Measurements from ENCODE around the gene RIN1. TPM values are rescaled to one million over a fixed set of nuclear protein-coding genes. Genes with fewer than 3 reads are reported as not detected.
"Not testable (repeated sequence)": the region's sequence is repeated elsewhere in the genome, so short reads cannot be mapped to it uniquely, and the experiment has no call there.

Gene RIN1
- total RNA-seq, 1 donor from 2014 or later, result 2.3 TPM

DNA sequence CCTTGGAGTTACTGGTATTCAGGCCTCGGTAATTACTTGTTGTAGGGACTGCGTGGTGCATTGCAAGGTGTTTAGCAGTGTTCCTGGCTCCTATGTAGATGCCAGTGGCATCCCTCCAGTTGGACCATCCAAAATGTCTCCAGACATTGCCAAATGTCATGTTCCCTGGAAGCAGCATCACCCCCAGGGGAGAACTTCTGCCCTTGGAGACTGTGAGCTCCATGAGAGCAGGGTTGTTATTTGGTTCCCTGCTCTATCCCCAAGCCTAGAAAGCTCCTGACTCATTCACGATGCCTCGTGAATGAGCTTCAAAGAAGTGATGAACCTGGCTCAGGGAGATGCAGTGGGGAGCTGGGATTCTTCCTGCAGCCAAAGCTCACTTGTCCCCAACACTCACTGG, 14.6 kb downstream of the RIN1 start:
- no peak for DNase-seq (ENCODE audit: low spot score, unreplicated experiment)
- TF ChIP-seq, protein P1, sequence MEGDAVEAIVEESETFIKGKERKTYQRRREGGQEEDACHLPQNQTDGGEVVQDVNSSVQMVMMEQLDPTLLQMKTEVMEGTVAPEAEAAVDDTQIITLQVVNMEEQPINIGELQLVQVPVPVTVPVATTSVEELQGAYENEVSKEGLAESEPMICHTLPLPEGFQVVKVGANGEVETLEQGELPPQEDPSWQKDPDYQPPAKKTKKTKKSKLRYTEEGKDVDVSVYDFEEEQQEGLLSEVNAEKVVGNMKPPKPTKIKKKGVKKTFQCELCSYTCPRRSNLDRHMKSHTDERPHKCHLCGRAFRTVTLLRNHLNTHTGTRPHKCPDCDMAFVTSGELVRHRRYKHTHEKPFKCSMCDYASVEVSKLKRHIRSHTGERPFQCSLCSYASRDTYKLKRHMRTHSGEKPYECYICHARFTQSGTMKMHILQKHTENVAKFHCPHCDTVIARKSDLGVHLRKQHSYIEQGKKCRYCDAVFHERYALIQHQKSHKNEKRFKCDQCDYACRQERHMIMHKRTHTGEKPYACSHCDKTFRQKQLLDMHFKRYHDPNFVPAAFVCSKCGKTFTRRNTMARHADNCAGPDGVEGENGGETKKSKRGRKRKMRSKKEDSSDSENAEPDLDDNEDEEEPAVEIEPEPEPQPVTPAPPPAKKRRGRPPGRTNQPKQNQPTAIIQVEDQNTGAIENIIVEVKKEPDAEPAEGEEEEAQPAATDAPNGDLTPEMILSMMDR (IDR thresholded peaks at IDR 0.05; ENCODE audit: unreplicated experiment), result no peak
- Mint-ChIP-seq H3K4me3 (ENCODE audit: low read depth) (no peak overlapping the region), H3K27me3 (peaks cover 24% of the 10 kb centered on the region), H3K9me3 (ENCODE audit: low read depth) (peaks cover 5% of the 10 kb centered on the region), H3K36me3 (ENCODE audit: insufficient read depth) (no peaks in the 10 kb centered on the region), H3K4me1 (ENCODE audit: low read depth) (peaks cover 1% of the 10 kb centered on the region), H3K27ac (no peak overlapping the region)

DNA sequence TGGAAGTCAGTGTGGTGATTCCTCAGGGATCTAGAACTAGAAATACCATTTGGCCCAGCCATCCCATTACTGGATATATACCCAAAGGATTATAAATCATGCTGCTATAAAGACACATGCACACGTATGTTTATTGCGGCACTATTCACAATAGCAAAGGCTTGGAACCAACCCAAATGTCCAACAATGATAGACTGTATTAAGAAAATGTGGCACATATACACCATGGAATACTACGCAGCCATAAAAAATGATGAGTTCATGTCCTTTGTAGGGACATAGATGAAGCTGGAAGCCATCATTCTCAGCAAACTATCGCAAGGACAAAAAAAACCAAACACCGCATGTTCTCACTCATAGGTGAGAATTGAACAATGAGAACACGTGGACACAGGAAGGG, 15.5 kb downstream of the RIN1 start:
- H3K36me3 Mint-ChIP-seq (ENCODE audit: insufficient read depth); H3K4me3 Mint-ChIP-seq (ENCODE audit: low read depth); DNase-seq (ENCODE audit: low spot score, unreplicated experiment); H3K9me3 Mint-ChIP-seq (ENCODE audit: low read depth); H3K27ac Mint-ChIP-seq; H3K4me1 Mint-ChIP-seq (ENCODE audit: low read depth): not testable (repeated sequence)
- peaks cover 27% of the 10 kb centered on the region for H3K27me3 Mint-ChIP-seq

DNA sequence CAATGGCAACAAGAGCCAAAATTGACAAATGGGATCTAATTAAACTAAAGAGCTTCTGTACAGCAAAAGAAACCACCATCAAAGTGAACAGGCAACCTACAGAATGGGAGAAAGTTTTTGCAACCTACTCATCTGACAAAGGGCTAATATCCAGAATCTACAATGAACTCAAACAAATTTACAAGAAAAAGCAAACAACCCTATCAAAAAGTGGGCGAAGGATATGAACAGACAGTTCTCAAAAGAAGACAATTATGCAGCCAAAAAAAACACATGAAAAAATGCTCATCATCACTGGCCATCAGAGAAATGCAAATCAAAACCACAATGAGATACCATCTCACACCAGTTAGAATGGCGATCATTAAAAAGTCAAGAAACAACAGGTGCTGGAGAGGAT, 15.9 kb downstream of the RIN1 start:
- not testable (repeated sequence) for H3K4me1 Mint-ChIP-seq (ENCODE audit: low read depth); H3K9me3 Mint-ChIP-seq (ENCODE audit: low read depth); H3K27ac Mint-ChIP-seq; H3K36me3 Mint-ChIP-seq (ENCODE audit: insufficient read depth); H3K4me3 Mint-ChIP-seq (ENCODE audit: low read depth); DNase-seq (ENCODE audit: low spot score, unreplicated experiment)
- peaks cover 32% of the 10 kb centered on the region for H3K27me3 Mint-ChIP-seq

DNA sequence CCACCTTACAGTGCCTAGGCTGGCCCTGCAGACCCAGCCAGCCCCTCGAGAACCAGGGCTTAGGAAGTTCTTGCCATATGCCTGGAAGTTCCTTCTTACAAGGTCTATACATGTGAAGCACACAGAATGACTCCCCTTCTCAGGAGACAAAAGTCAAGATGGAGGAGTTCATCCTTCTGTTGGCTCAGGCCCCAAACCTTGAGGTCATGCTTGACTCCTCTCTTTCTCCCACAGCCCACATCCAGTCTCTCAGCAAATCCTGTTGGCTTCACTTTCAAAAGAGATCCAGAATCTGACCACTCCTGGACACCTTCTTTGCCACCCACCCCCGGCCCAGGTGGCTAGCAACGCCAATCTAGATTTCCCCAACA, 17.6 kb downstream of the RIN1 start:
- H3K4me1 Mint-ChIP-seq (ENCODE audit: low read depth), result peaks cover 1% of the 10 kb centered on the region
- H3K36me3 Mint-ChIP-seq (ENCODE audit: insufficient read depth), result no peaks in the 10 kb centered on the region
- no peak overlapping the region for H3K27ac Mint-ChIP-seq
- no peak for DNase-seq (ENCODE audit: low spot score, unreplicated experiment)
- TF ChIP-seq, protein P1 (IDR thresholded peaks at IDR 0.05; ENCODE audit: unreplicated experiment), result no peak
- H3K4me3 Mint-ChIP-seq (ENCODE audit: low read depth), result no peak overlapping the region
- peaks cover 5% of the 10 kb centered on the region for H3K9me3 Mint-ChIP-seq (ENCODE audit: low read depth)
- peaks cover 41% of the 10 kb centered on the region for H3K27me3 Mint-ChIP-seq

DNA sequence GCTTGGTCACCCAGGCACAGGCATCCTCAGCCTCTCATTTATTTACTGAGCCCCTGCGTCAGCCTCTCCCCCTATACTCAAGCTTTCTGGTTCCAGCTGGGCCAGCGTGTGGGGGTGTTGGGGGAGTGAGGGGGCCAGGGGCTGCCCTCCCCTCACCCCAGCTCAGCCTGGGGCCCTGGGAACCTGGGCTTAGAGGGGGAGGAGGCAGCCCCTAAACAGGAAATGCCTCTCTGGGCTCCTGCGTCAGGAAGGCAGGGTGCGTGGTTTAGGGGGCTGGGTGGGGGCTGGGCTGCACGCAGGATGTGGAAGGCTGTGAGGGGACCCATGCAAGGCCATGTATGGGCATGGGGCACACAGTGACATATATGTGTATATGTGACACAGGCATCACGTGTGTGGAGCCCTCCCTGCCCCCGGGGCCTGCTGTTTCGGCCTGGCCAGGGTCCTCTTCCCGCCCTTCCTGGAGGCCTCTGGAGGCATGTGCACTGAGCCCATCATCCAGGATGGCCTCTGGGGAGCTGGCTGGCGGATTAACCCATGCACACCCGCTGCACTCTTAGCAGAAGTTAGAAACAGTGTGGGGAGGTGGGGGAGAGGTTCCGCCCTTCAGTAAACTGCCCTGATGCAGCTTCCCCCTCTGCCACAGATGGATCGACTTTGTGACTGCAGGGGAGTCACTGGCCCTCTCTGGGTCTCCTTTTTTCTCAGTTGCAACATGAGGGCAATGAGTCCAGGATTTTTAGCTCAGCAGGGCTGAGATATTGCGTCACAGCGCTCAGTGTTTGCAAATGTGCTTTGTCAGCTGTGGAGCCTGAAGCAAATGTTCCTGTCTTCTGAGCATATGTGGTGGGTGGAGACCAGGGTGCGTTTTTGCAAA, 18.3 kb downstream of the RIN1 start:
- no peak overlapping the region for H3K27ac Mint-ChIP-seq

DNA sequence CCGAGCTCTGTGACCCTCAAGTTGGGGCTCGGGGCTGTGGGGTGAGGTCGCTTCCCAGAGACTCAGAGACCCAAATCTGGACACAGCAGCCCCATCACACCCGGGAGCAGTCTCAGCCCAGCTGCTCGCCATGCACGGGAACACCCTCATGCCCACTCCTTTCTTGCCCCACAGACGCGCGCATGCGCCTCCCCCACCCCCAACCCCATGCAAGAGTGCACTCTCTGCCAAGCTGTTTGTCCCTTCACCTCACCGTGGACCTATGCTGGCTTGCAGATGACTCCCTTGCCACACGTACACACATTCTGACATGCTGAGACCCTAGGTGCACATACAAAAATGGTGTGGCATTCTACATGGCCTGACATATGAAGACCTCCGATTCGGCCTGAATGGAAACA, 18.9 kb downstream of the RIN1 start:
- TF ChIP-seq, protein P1 (IDR thresholded peaks at IDR 0.05; ENCODE audit: unreplicated experiment), result no peak

More for the DNA sequence above, 18.3 kb downstream of the RIN1 start:
- H3K27me3 Mint-ChIP-seq, result peaks cover 41% of the 10 kb centered on the region
- peaks cover 1% of the 10 kb centered on the region for H3K4me1 Mint-ChIP-seq (ENCODE audit: low read depth)
- peaks cover 5% of the 10 kb centered on the region for H3K9me3 Mint-ChIP-seq (ENCODE audit: low read depth)
- DNase-seq (ENCODE audit: low spot score, unreplicated experiment), result no peak
- H3K4me3 Mint-ChIP-seq (ENCODE audit: low read depth), result no peak overlapping the region
- TF ChIP-seq, protein P1 (IDR thresholded peaks at IDR 0.05; ENCODE audit: unreplicated experiment), result no peak
- no peaks in the 10 kb centered on the region for H3K36me3 Mint-ChIP-seq (ENCODE audit: insufficient read depth)

More for the DNA sequence above, 18.9 kb downstream of the RIN1 start:
- H3K9me3 Mint-ChIP-seq (ENCODE audit: low read depth), result peaks cover 5% of the 10 kb centered on the region
- no peak for DNase-seq (ENCODE audit: low spot score, unreplicated experiment)
- H3K27me3 Mint-ChIP-seq, result peaks cover 41% of the 10 kb centered on the region
- H3K27ac Mint-ChIP-seq, result no peak overlapping the region
- H3K36me3 Mint-ChIP-seq (ENCODE audit: insufficient read depth), result no peaks in the 10 kb centered on the region
- peaks cover 1% of the 10 kb centered on the region for H3K4me1 Mint-ChIP-seq (ENCODE audit: low read depth)
- no peak overlapping the region for H3K4me3 Mint-ChIP-seq (ENCODE audit: low read depth)
